Vagina (tissue), 2 donors: ENCODE data around the gene ENOX1. TPM values are rescaled to one million over a fixed set of nuclear protein-coding genes. Genes with fewer than 3 reads are reported as not detected.

Experiments used
- DNase-seq, 2 donors: peaks; one replicate each; pipeline ENCODE4 v3.0.0-alpha.2; 2017; ENCODE audit errors: extremely low spot score in 2 of 2
- H3K27ac ChIP-seq: fragments of 200-600 bp; sonication (generic); one replicate; pipeline ENCODE4 v1.5.1; 2019
- H3K27me3 ChIP-seq: fragments of 200-600 bp; sonication (generic); one replicate; pipeline ENCODE4 v1.5.1; 2019
- H3K36me3 ChIP-seq, 2 donors: fragments of 200-600 bp; sonication (generic); one replicate each; pipeline ENCODE4 v1.5.1; 2017 to 2019
- H3K4me1 ChIP-seq: fragments of 200-600 bp; sonication (generic); one replicate; pipeline ENCODE4 v1.5.1; 2019
- H3K4me3 ChIP-seq, 2 donors: fragments of 200-600 bp; sonication (generic); 1 replicate in 1 of 2; 2 replicates in 1 of 2; pipeline ENCODE4 v1.5.1; 2016 to 2019
- H3K9me3 ChIP-seq: fragments of 200-600 bp; sonication (generic); one replicate; pipeline ENCODE4 v1.5.1; 2019
- CTCF ChIP-seq, 3 experiments: fragments of 450-650 bp in 2 of 3; fragments of 200-600 bp in 1 of 3; sonication (generic) in 1 of 3; IDR thresholded peaks; one replicate each; pipeline ENCODE4 v1.5.1; 2017 to 2019; ENCODE audit warnings: antibody characterized with exemption in 3 of 3, mild to moderate bottlenecking in 2 of 3, moderate library complexity in 2 of 3
- POLR2A ChIP-seq, 2 donors: fragments of 450-650 bp; IDR thresholded peaks; one replicate each; pipeline ENCODE4 v1.6.1; 2017; ENCODE audit warnings: antibody characterized with exemption in 2 of 2, mild to moderate bottlenecking in 2 of 2, moderate library complexity in 2 of 2
- POLR2AphosphoS5 ChIP-seq, 2 donors: sonication (generic); formaldehyde crosslinking; IDR thresholded peaks; one replicate each; pipeline ENCODE4 v1.9.0; 2017; ENCODE audit warnings: antibody characterized with exemption in 2 of 2, mild to moderate bottlenecking in 2 of 2, low read depth in 1 of 2; ENCODE audit not compliant: insufficient read depth in 1 of 2
- intact Hi-C: fragments of 100-400 bp; cut with DNase I; formaldehyde crosslinking; loops from one replicate; pipeline ENCODE4 v1.15.1; 2023
- total RNA-seq: library from RNA; depleted of rRNA; stranded (reverse); fragments of >200 nt; gene quantifications from one replicate; pipeline ENCODE4 v1.2.3, GENCODE V29; 2016

ENOX1 gene
- total RNA-seq, 1 donor from 2014 or later = 2.7 TPM

- TF ChIP-seq POLR2AphosphoS5 (IDR thresholded peaks at IDR 0.05; ENCODE audit: insufficient read depth in 1 of 2, low read depth in 1 of 2) (no peak), POLR2A (IDR thresholded peaks at IDR 0.05) (no peak), CTCF (IDR thresholded peaks at IDR 0.05) (no peak)
- DNase-seq = no peak
- H3K36me3 ChIP-seq = no peaks in the 10 kb centered on the region
- H3K4me3 ChIP-seq = no peak overlapping the region
- no peaks in the 10 kb centered on the region for H3K9me3 ChIP-seq
- H3K4me1 ChIP-seq = peaks cover 15% of the 10 kb centered on the region
- intact Hi-C loops = no loop called here
- H3K27ac ChIP-seq = no peak overlapping the region
- no peaks in the 10 kb centered on the region for H3K27me3 ChIP-seq
These were observed 212.2 kb downstream of the ENOX1 start for GRCh38 chr13:43574605-43575004.

- no peaks in the 10 kb centered on the region for H3K36me3 ChIP-seq
- H3K4me3 ChIP-seq = no peak overlapping the region
- H3K27me3 ChIP-seq = no peaks in the 10 kb centered on the region
- H3K9me3 ChIP-seq = no peaks in the 10 kb centered on the region
- H3K27ac ChIP-seq = no peak overlapping the region
- peaks cover 20% of the 10 kb centered on the region for H3K4me1 ChIP-seq
- TF ChIP-seq POLR2AphosphoS5 (IDR thresholded peaks at IDR 0.05; ENCODE audit: insufficient read depth in 1 of 2, low read depth in 1 of 2) = no peak
- no peak for TF ChIP-seq CTCF (IDR thresholded peaks at IDR 0.05)
- TF ChIP-seq POLR2A (IDR thresholded peaks at IDR 0.05) = no peak
- no peak for DNase-seq
- intact Hi-C loops = no loop called here
These were observed 212.8 kb downstream of the ENOX1 start for GRCh38 chr13:43573802-43574514.

- H3K27ac ChIP-seq = no peak overlapping the region
These were observed 213.4 kb downstream of the ENOX1 start for GRCh38 chr13:43573361-43573740.

GRCh38 chr13:43572656-43573360 lies 214.0 kb downstream of the ENOX1 start:
- Histone ChIP-seq H3K4me3 (no peak overlapping the region), H3K27ac (no peak overlapping the region), H3K36me3 (no peaks in the 10 kb centered on the region), H3K4me1 (peaks cover 25% of the 10 kb centered on the region), H3K9me3 (no peaks in the 10 kb centered on the region), H3K27me3 (no peaks in the 10 kb centered on the region)
- TF ChIP-seq POLR2AphosphoS5 (IDR thresholded peaks at IDR 0.05; ENCODE audit: insufficient read depth in 1 of 2, low read depth in 1 of 2) (no peak), POLR2A (IDR thresholded peaks at IDR 0.05) (no peak), CTCF (IDR thresholded peaks at IDR 0.05) (no peak)
- intact Hi-C loops = no loop called here
- DNase-seq = no peak

More at GRCh38 chr13:43573361-43573740, 213.4 kb downstream of the ENOX1 start:
- DNase-seq = no peak
- no peak for TF ChIP-seq POLR2AphosphoS5 (IDR thresholded peaks at IDR 0.05; ENCODE audit: insufficient read depth in 1 of 2, low read depth in 1 of 2)
- no peak for TF ChIP-seq POLR2A (IDR thresholded peaks at IDR 0.05)
- TF ChIP-seq CTCF (IDR thresholded peaks at IDR 0.05) = no peak
- Histone ChIP-seq H3K4me1 (peaks cover 20% of the 10 kb centered on the region), H3K27me3 (no peaks in the 10 kb centered on the region), H3K4me3 (no peak overlapping the region), H3K36me3 (no peaks in the 10 kb centered on the region), H3K9me3 (no peaks in the 10 kb centered on the region)
- intact Hi-C loops = no loop called here

GRCh38 chr13:43569658-43570057 lies 217.1 kb downstream of the ENOX1 start:
- no peaks in the 10 kb centered on the region for H3K27me3 ChIP-seq
- H3K27ac ChIP-seq = peak overlapping the region; percentile 6
- no peak for DNase-seq
- intact Hi-C loops = no loop called here
- H3K4me3 ChIP-seq = no peak overlapping the region
- H3K4me1 ChIP-seq = peaks cover 42% of the 10 kb centered on the region
- H3K9me3 ChIP-seq = no peaks in the 10 kb centered on the region
- TF ChIP-seq POLR2AphosphoS5 (IDR thresholded peaks at IDR 0.05; ENCODE audit: insufficient read depth in 1 of 2, low read depth in 1 of 2) = no peak
- TF ChIP-seq CTCF (IDR thresholded peaks at IDR 0.05) = no peak
- no peak for TF ChIP-seq POLR2A (IDR thresholded peaks at IDR 0.05)
- H3K36me3 ChIP-seq = no peaks in the 10 kb centered on the region
